ENCODE results near the gene FAM184A.

The FAM184A gene

GRCh38 chr6:119060255-119060907 lies 18.1 kb downstream of the FAM184A start:
- no peak overlapping the region for H3K4me3 ChIP-seq (ENCODE audit: low read depth, low read length)
- no peak for TF ChIP-seq CTCF (IDR thresholded peaks at IDR 0.05; ENCODE audit: control insufficient read depth, extremely low read depth, insufficient read depth)
- no peak for DNase-seq (ENCODE audit: low read depth)

- no peak for TF ChIP-seq CTCF (IDR thresholded peaks at IDR 0.05; ENCODE audit: control insufficient read depth, extremely low read depth, insufficient read depth)
- no peak overlapping the region for H3K4me3 ChIP-seq (ENCODE audit: low read depth, low read length)
- no peak for DNase-seq (ENCODE audit: low read depth)
Measured at GRCh38 chr6:119055069-119055468, 23.4 kb downstream of the FAM184A start.

- H3K4me3 ChIP-seq (ENCODE audit: low read depth, low read length) = no peak overlapping the region
- no peak for DNase-seq (ENCODE audit: low read depth)
- TF ChIP-seq CTCF (IDR thresholded peaks at IDR 0.05; ENCODE audit: control insufficient read depth, extremely low read depth, insufficient read depth) = no peak
Measured at GRCh38 chr6:119052987-119053386, 25.5 kb downstream of the FAM184A start.

GRCh38 chr6:119052292-119052889 lies 26.1 kb downstream of the FAM184A start:
- TF ChIP-seq CTCF (IDR thresholded peaks at IDR 0.05; ENCODE audit: control insufficient read depth, extremely low read depth, insufficient read depth) = no peak
- DNase-seq (ENCODE audit: low read depth) = no peak
- no peak overlapping the region for H3K4me3 ChIP-seq (ENCODE audit: low read depth, low read length)

GRCh38 chr6:119044255-119044654 lies 34.2 kb downstream of the FAM184A start:
- DNase-seq (ENCODE audit: low read depth) = no peak
- TF ChIP-seq CTCF (IDR thresholded peaks at IDR 0.05; ENCODE audit: control insufficient read depth, extremely low read depth, insufficient read depth) = no peak
- H3K4me3 ChIP-seq (ENCODE audit: low read depth, low read length) = no peak overlapping the region

GRCh38 chr6:119043783-119044182 lies 34.7 kb downstream of the FAM184A start:
- TF ChIP-seq CTCF (IDR thresholded peaks at IDR 0.05; ENCODE audit: control insufficient read depth, extremely low read depth, insufficient read depth) = no peak
- no peak overlapping the region for H3K4me3 ChIP-seq (ENCODE audit: low read depth, low read length)
- no peak for DNase-seq (ENCODE audit: low read depth)

- no peak for TF ChIP-seq CTCF (IDR thresholded peaks at IDR 0.05; ENCODE audit: control insufficient read depth, extremely low read depth, insufficient read depth)
- DNase-seq (ENCODE audit: low read depth) = no peak
- H3K4me3 ChIP-seq (ENCODE audit: low read depth, low read length) = no peak overlapping the region
Measured at GRCh38 chr6:119043265-119043664, 35.2 kb downstream of the FAM184A start.
